GM21737 (cell line): Measurements from ENCODE around the gene TESK1.
A peak's percentile ranks its signal among the peaks of the same experiment; 100 is the strongest.

Source experiments
- ATAC-seq: cut with Tn5 transposase; IDR thresholded peaks from one replicate; pipeline ENCODE4 v1.9.1; 2021; ENCODE audit warnings: mild to moderate bottlenecking, moderate library complexity; ENCODE audit not compliant: unreplicated experiment

TESK1 gene

DNA sequence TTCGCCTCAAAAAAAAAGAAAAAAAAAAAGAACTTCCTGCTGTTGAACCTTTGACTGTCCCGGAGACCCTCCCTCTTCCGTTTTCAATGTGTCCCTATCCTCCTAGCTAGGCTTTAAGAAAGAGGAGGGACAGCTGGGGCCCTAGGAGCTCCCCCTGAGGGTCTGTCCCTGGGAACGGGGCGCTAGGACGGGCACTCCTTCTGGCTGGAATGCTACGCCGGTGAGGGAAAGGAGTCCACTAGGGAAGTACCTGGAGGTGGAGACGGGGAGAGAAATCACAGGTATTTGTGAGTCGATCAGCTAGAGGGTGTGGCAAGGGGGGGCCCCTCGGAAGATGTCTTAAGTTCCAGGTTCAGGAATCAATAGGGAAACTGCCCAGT lies 41.1 kb downstream of the TESK1 start:
- ATAC-seq, result no peak

GRCh38 chr9:35646533-35647265 lies 41.6 kb downstream of the TESK1 start:
- ATAC-seq, result peak; percentile 84

GRCh38 chr9:35649431-35650340 lies 44.6 kb downstream of the TESK1 start:
- ATAC-seq, result no peak

- ATAC-seq, result no peak
Measured at GRCh38 chr9:35650341-35651158, 45.5 kb downstream of the TESK1 start, which contains the start of gene SIT1. SIT1 (minus strand) TSS chr9:35650931; CDS start chr9:35650853, 78 bp downstream.

DNA sequence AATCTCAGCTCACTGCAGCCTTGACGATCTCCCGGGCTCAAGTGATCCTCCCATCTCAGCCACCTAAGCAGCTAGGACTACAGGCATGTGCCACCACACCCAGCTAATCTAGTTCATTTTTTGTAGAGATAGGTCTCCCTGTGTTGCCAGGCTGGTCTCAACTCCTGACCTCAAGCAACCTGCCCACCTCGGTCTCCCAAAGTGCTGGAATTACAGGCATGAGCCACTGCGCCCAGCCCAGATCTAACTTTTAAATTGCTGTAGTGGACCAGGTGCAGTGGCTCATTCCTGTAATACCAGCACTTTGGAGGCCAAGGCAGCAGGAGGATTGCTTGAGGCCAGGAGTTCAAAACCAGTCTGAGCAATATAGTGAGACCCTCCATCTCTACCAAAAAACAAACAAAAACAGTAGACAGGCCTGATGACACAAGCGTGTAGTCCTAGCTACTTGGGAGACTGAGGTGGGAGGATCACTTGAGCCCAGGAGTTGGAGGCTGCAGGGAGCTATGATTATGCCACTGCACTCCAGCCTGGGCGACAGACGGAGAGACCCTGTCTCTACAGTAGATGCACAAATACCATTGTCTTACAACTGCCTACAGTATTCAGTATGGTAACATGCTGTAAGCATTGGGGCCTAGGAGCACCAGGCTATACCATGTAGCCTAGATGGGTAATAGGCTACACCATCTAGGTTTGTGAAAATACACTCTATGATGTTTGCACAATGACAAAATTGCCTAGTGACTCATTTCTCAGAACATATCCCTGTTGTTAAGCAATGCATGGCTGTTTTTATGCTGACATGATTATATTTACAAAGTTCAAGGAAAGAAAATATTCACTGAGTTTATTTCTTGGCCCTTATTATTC lies 47.1 kb downstream of the TESK1 start:
- ATAC-seq, result no peak

DNA sequence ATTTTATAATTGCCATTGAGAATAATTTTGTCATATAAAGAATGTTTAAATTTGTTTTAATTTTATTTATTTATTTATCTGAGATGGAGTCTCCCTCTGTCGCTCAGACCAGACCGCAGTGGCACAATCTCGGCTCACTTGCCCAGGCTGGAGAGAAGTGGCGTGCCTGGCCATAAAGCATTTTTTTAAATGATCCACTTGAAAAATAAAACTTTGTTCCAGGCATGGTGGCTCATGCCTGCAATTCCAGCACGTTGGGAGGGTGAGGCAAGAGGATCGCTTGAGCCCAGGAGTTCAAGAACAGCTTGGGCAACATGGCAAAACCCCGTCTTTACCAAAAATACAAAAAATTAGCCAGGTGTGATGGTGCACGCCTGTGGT lies 47.8 kb downstream of the TESK1 start:
- no peak for ATAC-seq

DNA sequence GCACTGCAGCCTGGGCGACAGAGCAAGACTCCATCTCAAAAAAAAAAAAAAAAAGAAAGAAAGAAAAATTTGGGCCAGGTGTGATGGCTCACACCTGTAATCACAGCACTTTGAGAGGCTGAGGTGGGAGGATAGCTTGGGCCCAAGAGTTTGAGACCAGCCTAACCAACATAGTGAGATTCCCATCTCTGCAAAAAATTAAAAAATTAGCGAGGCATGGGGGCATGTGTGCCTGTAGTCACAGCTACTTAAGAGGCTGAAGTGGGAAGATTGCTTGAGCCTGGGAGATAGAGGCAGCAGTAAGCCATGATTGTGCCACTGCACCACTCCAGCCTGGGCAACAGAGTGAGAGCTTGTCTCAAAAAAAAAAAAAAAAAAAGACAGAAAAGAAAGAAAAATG lies 48.5 kb downstream of the TESK1 start:
- ATAC-seq, result no peak

GRCh38 chr9:35656348-35656747 lies 51.3 kb downstream of the TESK1 start:
- no peak for ATAC-seq

GRCh38 chr9:35656831-35657545 lies 51.9 kb downstream of the TESK1 start:
- no peak for ATAC-seq

DNA sequence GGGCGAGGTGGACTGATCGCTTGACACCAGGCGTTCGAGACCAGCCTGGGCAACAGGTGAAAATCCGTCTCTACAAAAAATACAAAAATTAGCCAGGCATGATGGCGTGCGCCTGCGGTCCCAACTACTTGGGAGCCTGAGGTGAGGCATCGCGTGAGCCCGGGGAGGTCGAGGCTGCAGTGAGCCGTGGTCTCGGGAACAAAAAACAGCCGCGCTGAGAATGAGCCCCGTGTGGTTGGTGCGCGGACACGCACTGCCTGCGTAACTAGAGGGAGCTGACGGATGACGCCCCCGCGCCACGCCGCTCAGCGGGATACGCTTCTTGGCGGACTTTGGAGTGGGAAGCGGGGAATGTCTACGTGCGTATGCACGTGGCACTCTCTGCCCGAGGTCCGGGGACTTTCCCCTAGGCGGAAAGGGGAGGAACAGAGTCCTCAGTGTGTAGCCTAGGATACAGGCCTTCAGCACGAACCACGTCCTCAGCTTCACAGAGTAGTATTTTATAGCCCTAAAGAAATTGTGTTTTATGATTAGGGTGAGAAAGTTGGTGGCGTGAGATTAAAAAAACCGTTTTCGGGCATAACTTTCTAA lies 52.6 kb downstream of the TESK1 start, which contains the start of gene RMRP:
Gene RMRP (minus strand): TSS at position 474 of the 591 bp plus-strand sequence.
- ATAC-seq, result peak; percentile 80

- ATAC-seq, result peak; percentile 52
Measured at GRCh38 chr9:35658137-35658967, 53.3 kb downstream of the TESK1 start, which contains the start of gene CCDC107. CCDC107 (plus strand) TSS chr9:35658292; CDS start chr9:35658380, 88 bp downstream.

DNA sequence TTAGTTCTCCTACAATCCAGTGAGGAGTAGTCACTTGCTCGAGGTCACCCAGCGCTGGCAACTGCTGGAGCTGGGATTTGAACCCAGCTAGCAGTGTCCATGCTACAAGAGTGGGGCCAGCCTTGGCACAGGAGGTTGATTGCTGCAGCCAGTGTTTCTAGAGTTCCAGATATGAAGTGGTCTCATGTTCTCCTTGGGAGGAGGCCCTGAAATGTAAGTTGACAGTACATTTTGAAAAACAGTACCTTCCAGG lies 53.8 kb downstream of the TESK1 start:
- no peak for ATAC-seq

- ATAC-seq, result no peak
Measured at GRCh38 chr9:35659340-35659739, 54.3 kb downstream of the TESK1 start.
